GM21360 (cell line): ENCODE results near the gene FPGS.
"Not testable (repeated sequence)": the region's sequence is repeated elsewhere in the genome, so short reads cannot be mapped to it uniquely, and the experiment has no call there.

Experiments used
- ATAC-seq: cut with Tn5 transposase; IDR thresholded peaks from one replicate; pipeline ENCODE4 v1.9.1; 2021; ENCODE audit warnings: mild to moderate bottlenecking, moderate library complexity; ENCODE audit not compliant: unreplicated experiment

The FPGS gene

DNA sequence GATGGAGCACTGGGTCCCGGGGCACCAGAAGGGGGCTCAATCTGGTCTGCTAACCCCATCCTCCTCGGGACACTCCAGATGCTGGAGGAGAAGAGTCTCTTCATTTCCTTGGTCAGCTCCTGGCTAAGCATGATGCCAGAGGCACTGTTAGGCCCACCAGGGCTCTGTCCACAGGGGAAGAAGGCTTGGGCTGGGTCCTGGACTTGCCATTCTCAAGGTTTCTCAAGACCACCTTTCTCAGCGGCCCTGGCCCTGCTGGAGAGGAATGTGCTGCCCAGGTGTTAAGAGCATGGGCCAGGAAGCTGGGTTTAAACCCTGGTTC, 32.1 kb upstream of the FPGS start:
- no peak for ATAC-seq

DNA sequence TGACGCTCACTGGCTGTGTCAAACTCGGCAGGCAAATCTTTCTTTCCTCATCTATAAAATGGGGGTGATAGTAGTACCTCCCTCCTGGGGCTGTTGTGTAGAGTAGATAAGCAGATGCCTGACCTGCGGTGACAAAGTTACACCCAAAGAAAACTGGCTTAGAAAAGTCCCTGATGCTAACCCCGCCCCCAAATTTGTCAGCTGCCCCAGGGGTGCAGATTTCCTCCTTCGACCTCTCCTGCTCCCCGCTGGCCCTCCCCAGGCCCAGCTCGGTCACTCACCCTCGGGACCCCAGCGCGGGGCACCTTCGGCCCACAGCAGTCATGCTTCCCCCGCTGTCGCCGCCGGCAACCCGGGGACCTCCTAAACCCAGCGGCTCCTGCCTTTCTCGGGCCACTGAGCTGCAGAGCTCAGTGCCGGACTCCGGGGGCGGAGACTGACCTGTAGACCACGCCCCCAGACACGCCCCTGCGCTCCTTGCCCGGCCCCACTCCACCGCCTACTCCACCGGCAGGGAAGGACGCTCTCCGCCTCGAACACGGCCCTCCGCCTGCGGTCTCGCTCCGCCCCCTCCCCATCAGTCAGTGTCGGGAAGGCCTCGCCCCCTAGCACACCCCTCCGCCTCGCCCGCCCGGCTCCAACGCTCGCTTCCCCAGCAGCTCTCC, 31.6 kb upstream of the FPGS start:
- ATAC-seq = peak; percentile 83

DNA sequence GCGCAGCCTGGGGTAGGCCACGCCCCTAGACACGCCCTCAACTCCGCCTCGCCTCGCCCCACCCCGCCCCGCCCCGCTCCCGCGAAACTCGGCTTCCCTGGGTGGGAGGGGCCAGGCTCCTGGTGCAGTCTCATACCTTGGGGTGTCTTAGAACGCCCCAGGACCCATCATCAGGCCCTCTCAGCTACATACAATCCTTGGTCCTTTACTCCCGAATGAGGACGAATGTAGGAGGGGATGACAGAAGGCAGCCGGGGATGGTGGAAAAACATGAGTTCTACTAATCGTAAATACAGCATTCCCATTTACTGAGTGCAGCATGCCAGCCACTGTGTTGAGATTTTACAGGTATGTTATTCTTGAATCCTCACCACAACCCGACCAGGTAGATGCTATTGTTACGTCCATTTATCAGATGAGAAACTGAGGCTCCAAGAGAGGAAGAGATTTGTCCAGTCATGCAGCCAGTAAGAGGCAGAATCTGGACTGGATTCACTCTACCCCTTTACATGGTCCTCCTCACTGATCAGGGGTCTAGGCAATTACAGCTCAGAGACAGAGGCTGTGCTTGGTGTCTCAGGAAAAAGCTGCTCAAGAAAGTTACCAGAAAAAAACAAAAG, 31.0 kb upstream of the FPGS start:
- no peak for ATAC-seq

DNA sequence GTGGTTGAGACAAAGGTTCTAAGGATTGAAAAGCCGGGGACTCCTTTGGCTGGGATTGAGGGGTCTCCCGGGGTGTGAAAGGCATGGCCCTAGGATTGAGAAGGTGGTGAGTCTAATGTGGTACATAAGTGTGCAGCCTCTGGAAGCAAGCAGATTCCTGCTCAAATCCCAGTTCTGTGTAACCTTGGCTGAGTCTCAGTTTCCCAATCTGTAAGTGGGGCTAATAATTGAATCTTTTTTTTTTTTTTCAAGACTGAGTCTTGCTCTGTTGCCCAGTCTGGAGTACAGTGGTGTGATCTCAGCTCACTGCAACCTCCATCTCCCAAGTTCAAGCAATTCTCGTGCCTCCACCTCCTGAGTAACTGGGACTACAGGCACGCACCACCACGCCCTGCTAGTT, 30.1 kb upstream of the FPGS start:
- ATAC-seq = no peak

DNA sequence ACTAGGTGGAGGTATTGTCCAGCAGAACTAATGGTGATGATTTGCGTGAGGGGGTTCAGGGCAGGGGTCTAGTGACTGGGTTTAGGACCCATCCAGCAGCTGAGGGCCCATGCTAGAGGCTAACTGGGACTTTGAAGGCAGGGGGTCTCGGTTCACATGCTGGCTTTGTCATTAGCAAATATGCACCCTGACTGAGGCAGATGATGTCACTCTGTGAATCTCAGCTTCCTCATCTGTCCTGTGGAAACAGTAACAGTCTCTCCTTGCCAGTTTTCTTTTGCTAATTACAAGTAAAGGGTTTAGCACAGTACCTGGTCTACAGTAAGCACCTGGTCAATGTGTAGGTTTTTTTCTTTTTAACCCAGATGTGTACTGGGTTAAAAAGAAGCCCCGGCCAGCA, 29.4 kb upstream of the FPGS start:
- no peak for ATAC-seq

DNA sequence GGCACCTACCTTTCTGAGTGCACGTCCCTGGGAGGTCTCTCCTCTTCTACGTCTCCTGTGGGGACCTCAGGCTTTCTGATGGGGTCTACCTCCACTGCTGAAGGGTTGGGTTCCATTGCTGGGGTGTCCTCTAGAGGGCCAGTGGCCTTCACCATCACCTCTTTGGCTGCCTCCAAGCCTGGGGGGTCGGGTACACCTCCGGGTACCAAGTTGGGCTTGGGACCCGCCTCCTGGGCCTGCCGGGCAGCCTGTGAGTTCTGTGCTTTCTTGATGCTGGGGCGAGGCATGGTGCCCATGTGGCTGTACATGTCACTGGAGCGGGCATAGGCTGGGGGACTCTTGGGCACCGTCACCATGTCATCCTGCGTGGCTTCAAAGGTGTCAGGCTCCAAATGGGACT, 28.7 kb upstream of the FPGS start:
- ATAC-seq = no peak

DNA sequence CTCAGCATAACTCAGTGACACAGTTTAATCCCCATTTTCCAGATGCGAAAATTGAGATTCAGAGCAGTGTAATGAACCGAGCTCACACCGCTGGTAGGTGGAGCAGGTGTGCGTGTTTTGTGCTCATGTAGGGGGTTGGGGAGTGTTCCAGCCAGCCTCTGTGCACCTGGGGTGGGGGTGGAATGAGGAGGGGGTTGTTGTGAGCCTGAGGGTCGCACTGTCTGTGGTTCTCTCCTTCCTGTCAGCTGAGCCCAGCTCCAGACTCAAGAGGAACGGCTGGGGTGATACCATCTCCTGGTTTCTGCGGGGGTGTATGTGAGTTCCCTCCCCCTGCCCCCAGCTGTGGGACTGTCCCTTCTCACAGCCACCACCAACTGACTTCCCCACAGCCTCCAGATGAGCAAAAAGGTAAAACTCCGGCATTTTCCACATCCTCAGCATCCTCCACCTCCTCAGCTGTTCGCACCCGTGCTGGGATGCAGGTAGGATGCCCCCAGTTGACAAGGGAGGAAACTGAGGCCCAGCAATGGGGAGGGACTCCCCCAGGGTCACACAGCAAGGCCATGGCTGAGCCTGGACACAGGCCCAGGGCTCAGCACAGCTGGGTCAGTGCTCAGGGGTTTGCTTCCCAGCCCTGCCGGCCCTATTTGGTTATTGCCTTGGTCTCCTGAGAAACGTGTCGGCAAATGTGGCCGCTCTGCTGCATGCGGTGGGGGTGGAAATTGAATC, 26.3 kb upstream of the FPGS start:
- ATAC-seq = no peak

DNA sequence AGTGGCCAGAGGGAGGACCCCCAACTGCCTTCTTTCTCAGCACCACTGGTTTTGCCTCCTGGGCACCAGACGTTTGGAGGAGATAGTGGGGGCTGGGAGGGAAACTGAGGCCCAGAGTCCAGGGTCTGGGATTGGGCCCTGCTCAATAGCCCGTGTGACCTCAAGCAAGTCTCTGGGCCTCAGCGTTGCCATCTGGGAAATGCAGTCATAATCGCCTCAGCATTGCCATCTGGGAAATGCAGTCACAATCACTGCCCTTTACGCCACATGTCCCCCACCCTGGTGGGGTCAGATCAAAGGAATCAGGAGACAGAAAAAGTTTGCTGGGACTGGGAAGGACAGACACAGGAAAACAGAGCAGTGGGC, 25.8 kb upstream of the FPGS start:
- no peak for ATAC-seq

DNA sequence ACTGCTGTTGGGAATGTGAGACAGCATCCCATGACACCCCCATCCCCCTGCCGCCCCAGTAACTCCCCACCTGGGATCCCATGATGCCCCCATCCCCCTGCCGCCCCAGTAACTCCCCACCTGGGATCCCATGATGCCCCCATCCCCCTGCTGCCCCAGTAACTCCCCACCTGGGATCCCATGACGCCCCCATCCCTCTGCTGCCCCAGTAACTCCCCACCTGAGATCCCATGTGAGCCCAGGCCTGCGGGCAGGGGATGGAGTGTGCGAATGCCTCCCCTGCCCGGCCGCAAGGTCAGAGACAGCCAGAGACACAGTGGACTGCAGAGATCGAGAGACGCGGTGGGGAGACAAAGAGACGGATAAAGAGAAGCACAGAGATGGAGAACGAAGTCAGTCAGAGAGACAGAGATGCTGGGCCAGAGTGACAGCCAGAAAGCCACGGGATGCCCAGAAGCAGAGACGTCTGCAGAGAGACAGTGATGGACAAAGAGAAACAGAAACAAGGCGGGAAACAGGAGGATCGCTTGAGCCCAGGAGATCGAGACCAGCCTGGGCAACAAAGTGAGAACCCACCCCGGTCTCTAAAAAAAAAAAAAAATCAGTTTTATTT, 25.2 kb upstream of the FPGS start:
- ATAC-seq = no peak

DNA sequence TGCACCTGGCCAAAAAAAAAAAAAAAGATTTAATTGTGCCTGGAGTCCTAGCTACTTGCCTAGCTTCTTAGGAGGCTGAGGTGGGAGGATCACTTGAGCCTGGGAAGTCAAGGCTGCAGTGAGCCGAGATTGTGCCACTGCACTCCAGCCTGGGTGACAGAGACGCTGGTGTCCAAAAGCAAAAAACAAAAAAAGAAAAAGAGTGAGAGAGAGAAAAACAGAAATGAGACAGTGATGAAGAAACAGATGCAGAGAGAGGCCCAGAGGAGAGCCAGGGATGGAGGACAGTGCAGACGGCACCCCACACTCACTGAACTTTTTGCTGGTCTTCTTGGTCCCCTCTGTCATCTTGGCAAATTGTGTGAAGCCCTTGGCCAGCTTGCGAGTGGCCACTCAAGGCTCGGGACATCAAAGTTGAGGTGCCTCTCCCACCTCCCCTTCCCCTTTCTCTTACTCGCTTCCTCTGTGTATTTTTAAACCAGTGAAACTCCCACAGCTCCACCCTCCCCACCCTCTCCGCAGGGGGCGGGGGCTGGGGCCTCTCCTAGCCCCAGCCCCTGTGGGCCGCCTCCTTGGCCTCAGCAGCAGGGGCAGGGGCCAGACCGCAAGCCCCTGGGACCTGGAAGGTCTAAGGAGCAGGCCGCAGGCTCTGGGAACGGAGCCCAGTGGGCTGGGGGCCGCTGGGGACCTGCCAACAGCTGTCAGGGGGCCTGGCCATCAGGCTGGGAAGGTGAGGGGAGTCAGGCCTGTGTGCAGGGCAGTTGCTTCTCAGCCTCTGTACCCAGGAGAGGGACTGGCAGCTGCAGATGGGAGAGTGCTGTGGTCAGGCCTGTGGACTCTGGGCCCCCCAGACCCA, 24.2 kb upstream of the FPGS start, which contains the start of gene SH2D3C:
TSS of gene SH2D3C (minus strand) at position 387 of the 856 bp plus-strand sequence. CDS start at position 348, 39 bp downstream.
- ATAC-seq = peak; percentile 32

DNA sequence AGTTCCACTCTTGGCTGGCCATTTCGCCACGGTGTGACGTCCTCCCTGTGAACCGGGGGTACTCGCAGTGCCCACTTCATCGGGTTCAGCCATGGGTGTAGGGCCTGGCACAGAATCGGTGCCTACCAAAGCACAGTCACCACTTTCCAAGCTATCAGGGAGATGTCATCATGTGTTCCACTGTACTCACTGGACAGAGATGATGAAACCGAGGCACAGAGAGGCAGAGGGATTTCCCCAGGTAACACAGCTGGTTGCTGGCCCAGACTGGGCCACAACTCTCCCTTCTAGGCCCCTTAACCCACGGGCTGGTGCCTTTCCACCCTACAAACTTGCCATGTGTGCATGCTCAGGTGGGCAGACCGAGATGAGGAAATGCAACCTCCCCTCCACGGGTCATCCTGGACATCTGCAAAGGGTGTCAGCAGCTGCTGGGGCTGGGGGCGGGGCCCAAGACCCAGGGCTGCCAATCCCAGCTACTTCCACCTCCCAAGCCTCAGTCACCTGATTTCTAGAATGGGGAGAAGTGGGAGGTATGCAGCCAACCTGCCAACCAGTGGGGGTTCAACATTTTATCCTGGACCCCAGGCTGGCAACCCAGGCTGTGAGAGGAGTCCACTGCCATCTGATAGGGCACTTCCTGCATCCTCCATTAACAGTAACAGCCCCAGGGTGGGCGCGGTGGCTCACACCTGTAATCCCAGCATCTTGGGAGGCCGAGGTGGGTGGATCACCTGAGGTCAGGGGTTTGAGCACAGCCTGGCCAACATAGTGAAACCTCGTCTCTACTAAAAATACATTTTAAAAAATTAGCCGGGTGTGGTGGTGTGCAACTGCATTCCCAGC, 23.3 kb upstream of the FPGS start:
- ATAC-seq = peak; percentile 34

DNA sequence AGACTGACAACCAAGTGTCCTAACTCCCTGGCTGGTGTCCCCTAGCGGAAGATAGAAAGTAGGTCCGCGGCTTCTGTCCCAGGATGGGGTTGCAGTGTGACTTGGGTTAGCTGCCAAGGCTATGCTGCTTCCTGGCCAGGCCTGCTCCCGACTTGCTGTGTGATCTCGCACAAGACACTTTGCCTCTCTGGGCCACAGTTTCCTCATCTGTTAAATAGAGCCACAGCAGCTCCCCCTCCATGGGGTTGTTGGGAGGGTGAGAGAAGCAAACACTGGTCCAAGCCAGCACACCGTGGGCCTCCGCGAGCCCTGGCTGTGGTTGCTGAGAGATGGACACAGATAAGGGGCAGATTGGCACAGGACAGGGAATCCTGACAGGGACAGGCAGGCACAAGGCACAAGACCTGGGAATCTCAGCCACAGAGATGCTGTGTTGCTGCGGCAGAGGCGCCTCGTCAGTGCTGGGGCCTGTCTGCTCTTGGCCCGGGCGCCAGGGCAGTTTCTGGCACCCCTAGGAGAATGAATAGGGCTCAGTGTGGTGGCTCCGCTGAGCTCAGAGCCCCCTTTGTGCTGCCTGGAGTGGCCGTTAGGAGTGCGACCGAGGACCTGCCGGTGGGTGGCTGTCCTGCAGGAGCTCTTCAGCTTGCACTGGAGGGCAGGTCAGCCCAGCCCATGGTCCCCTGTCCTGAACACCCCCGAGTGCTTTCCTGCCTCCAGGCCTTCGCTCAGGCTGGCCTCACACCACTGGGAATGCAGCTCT, 22.4 kb upstream of the FPGS start:
- no peak for ATAC-seq

DNA sequence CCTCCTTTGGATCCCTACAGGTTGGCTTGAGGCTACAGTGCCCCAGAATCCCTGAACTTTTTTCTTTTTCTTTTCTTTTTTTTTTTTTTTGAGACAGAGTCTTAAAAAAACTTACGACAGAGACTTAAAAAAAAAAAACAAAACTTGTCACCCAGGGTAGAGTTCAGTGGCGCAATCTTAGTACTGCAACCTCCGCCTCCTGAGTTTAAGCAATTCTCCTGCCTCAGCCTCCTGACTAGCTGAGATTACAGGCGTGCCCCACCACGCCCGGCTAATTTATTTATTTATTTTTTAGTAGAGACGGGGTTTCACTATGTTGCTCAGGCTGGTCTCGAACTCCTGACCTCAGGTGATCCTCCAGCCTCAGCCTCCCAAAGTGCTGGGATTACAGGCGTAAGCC, 21.8 kb upstream of the FPGS start:
- ATAC-seq = not testable (repeated sequence)

DNA sequence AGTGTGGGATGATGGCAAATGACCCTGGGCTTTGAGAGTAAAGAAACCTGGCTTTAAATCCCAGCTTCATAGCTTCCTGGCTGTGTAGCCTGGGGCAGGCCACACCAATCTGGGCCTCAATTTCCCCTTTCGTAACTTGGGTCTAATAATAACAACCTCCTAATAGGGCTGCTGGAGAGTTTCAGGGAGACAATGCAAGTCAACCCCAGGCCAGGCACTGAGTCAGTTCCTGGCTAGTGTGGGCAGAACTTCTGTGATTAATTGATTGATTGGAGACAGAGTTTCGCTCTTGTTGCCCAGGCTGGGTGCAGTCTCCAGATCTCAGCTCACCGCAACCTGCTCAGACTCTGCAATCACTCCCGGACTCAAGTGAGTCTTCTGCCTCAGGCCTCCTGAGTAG, 20.9 kb upstream of the FPGS start:
- ATAC-seq = no peak

DNA sequence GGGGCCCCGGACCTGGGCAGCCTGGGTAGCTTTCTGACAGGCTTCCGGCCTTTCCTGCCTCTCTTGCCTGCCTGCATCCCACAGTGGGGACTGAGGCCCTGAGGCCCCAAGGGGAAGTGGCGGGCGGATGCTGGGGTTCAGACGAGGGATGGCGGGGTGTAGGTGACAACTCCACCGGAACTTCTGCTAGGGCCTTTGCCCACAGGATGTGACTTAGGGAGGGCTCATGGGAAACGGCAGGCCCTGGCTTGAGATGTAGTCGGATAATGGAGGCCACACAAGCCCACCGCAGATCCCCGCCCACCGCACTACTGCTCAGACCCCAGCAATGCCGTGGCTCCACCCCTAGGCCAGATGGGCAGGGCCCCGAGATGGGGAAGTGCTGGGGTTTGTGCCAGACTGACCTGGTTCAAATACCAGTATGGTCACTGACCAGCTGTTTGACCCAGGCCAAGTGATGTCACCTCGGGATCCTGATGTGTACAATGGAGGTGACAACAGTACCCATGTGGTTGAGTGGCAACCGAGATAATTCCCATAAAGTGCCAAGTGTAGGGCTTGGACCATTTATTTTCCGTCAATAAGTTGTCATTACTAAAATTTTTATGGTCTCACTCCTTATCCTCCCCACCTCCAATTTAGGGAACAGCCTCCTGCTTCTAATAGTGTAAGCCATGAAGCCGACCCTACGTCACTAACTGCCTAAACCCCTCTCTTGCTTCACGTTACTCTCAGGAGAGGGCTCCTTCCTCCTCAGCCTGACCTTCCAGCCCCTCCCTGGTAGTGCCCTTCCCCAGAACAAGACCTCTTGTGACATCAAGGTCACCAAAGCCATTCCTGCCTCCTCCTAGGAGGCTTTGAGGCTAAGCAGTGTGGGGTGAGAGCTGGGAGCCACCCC, 19.3 kb upstream of the FPGS start:
- no peak for ATAC-seq

DNA sequence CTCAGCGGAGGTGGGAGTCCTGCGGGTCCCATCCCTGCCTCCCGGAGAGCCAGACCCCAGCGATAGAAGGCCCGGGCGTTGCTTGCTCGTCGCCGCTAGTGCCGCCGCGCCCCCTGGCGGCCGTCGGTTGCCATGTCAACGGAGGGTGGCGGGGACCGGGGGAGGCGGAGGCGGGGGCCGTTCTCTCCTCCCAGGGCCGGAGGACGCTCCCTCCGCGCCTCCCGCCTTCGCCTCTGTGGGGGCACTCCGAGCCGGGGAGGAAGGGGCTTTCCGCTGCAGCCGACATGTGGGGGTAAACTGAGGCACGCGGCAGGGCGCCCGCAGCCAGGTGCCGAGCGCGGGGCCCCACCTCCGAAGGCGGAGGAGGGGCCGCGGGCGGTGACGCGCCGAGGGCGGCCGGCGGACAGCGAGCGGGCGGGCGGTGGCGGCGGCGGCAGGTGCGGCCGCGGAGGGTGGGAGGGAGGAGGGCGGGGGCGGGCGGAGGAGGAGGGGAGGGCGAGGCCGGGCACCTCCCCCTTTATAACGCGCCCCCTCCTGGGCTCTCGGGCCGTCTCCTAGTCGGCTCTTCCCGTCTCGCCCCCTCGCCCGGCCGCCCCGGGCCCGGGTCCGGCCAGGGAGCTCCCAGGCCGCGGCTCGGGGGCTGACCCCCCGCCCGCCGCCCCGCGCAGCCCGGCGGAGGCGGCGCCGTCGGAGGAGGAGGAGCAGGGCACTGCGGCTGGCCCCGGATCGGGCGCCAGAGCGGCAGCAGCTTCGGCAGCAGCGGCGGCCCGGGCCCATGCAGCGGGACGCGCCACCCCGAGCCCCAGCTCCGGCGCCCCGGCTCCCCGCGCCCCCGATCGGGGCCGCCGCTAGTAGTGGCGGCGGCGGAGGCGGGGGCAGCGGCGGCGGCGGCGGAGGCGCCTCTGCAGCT, 17.4 kb upstream of the FPGS start:
- peak; percentile 43 for ATAC-seq
